ENCODE results near the gene OR1D2. TPM values are rescaled to one million over a fixed set of nuclear protein-coding genes. Genes with fewer than 3 reads are reported as not detected.

The OR1D2 gene
- total RNA-seq (2022; extraction: Qiagen RNA extraction; ENCODE audit: low read depth), result not detected in 5 replicates

GRCh38 chr17:3104322-3104721, at the start of gene OR1D2:
Gene OR1D2 (minus strand): TSS chr17:3104422. CDS start chr17:3092996, 11,426 bp downstream.

GRCh38 chr17:3127451-3127850, 23.2 kb upstream of the OR1D2 start, which contains the start of gene OR1G1:
Gene OR1G1 (minus strand): TSS chr17:3127551. CDS start chr17:3127551, 0 bp downstream.

GRCh38 chr17:3063507-3063906, 40.7 kb downstream of the OR1D2 start, which contains the start of gene OR1D5:
Gene OR1D5 (minus strand): TSS chr17:3063607. CDS start chr17:3063607, 0 bp downstream.

Other genes starting within 250 kb of the OR1D2 start
- gene OR1D5, start 40.8 kb downstream of the OR1D2 start, total RNA-seq (2022; extraction: Qiagen RNA extraction; ENCODE audit: low read depth), result not detected in 5 replicates
- gene OR1G1, start 23.1 kb upstream of the OR1D2 start, total RNA-seq (2022; extraction: Qiagen RNA extraction; ENCODE audit: low read depth), result not detected in 5 replicates
- gene OR1A2, start 93.1 kb upstream of the OR1D2 start, total RNA-seq (2022; extraction: Qiagen RNA extraction; ENCODE audit: low read depth), result not detected in 5 replicates
- gene OR1A1, start 103.2 kb upstream of the OR1D2 start, total RNA-seq (2022; extraction: Qiagen RNA extraction; ENCODE audit: low read depth), result not detected in 5 replicates
- not detected in 5 replicates for gene OR3A1, start 193.9 kb upstream of the OR1D2 start, total RNA-seq (2022; extraction: Qiagen RNA extraction; ENCODE audit: low read depth)

All from A549 treated with RU486 at 1 μM for 4 hours (cell line).